ENCODE results near the gene CDY2B.
"Not testable (repeated sequence)": the region's sequence is repeated elsewhere in the genome, so short reads cannot be mapped to it uniquely, and the experiment has no call there.

Gene CDY2B, protein sequence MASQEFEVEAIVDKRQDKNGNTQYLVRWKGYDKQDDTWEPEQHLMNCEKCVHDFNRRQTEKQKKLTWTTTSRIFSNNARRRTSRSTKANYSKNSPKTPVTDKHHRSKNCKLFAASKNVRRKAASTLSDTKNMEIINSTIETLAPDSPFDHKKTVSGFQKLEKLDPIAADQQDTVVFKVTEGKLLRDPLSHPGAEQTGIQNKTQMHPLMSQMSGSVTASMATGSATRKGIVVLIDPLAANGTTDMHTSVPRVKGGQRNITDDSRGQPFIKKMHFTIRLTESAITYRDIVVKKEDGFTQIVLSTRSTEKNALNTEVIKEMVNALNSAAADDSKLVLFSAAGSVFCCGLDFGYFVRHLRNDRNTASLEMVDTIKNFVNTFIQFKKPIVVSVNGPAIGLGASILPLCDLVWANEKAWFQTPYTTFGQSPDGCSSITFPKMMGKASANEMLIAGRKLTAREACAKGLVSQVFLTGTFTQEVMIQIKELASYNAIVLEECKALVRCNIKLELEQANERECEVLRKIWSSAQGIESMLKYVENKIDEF

GRCh38 chrY:17880120-17880519 lies at the start of gene CDY2B:
TSS of gene CDY2B (minus strand) at chrY:17880220. CDS start at chrY:17879892, 328 bp downstream.
- in situ Hi-C loops (cut with MboI; ENCODE audit: low sequenced_read_pairs, unreplicated experiment); DNase-seq (ENCODE audit: low spot score): not testable (repeated sequence)

- in situ Hi-C loops (cut with MboI; ENCODE audit: low sequenced_read_pairs, unreplicated experiment); DNase-seq (ENCODE audit: low spot score): not testable (repeated sequence)
These were observed 28.0 kb upstream of the CDY2B start for GRCh38 chrY:17908009-17908408.

GRCh38 chrY:17907351-17907750 lies 27.3 kb upstream of the CDY2B start:
- in situ Hi-C loops (cut with MboI; ENCODE audit: low sequenced_read_pairs, unreplicated experiment); DNase-seq (ENCODE audit: low spot score): not testable (repeated sequence)

DNA sequence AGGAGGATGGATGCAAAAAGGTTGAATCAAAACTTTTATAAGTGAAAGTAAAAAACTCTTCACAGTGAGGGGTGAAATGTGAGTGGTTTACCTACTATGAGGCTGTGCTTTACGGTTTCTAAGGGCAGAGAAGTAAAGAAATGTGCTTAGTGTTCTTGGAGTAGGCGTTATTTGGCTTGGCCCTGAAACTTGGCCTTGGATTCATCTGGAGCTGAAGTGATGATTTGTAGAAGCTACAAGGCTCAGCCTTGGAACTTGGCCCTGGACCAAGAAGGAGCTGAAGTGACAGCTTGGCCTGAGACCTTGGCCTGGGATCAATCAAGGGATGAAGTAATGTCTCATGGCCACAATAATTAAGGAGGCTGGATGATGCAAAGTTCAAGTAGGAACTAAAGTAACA lies 1.7 kb upstream of the CDY2B start:
- in situ Hi-C loops (cut with MboI; ENCODE audit: low sequenced_read_pairs, unreplicated experiment); DNase-seq (ENCODE audit: low spot score): not testable (repeated sequence)

- in situ Hi-C loops (cut with MboI; ENCODE audit: low sequenced_read_pairs, unreplicated experiment); DNase-seq (ENCODE audit: low spot score): not testable (repeated sequence)
These were observed 3.3 kb downstream of the CDY2B start for GRCh38 chrY:17876767-17877166.

DNA sequence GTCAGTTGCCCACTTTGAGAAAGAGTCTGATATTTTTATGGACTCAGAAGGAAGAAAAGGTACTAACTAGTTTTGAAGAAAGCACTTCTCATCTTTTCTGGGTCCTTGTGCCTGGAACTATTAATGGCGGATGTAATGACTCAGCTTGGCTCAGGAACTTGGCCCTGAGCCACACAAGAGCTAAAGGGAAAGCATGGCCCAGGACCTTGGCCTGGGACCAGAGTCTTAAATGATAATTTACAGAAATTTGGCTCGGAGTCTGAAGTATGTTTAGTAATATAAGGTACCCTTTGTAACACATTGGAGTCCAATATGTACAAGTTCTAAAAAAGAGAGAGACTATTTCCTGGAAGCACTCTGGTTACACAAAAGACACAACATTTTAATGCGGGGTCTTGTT lies 4.6 kb downstream of the CDY2B start:
- in situ Hi-C loops (cut with MboI; ENCODE audit: low sequenced_read_pairs, unreplicated experiment), result not testable (repeated sequence)

DNA sequence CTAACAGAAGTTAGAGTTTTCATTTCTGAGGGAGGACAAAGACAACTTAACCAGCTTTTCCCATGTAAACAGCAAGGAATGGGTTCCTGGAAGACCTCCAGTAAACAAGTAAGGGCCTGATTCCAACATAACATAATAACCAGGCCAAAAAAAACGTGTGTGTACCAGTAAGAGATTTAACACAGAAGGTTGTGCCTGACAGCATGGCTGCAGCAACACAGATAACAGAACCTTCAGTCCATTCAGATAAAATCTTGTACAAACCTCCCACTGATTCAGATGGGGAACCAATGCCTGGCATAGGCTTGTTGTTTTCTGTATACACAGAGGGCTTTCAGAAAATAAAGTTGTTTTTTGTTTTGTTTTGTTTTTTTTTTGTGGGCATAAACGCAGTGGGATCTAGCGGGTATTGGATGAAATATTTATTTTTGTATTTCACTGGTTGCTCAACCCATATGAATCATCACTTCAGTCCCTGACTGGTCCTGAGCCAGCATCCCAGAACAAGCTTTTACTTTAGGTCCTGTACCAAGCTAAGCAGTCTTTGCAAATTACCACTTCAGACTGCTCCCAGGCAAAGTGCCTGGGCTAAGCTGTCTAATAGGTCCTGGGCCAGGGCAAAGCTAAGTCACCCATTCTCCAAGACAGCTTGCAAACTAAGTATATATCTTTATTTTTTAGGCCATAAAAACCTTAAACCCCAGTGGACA lies 8.7 kb downstream of the CDY2B start:
- DNase-seq (ENCODE audit: low spot score); in situ Hi-C loops (cut with MboI; ENCODE audit: low sequenced_read_pairs, unreplicated experiment): not testable (repeated sequence)

More for the DNA sequence above, 4.6 kb downstream of the CDY2B start:
- DNase-seq (ENCODE audit: low spot score), result not testable (repeated sequence)

DNA sequence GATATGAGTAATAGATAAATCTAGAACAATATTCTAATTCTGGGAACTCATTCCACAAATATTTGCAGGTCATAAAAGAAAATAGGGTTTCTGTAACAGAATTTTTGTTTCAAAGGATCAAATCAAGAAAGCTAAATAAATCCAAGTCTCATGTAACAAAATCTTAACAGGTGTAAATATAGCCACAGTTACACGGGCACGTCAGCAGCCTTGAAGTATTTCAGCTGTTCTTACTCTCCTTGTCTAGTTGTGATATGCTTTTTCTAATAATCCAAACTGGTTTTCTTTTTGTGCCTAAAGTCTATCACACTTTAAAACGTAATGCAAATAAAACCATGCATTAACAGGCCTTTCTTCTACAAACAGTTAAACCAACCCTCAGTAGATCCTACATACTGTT lies 9.3 kb downstream of the CDY2B start:
- in situ Hi-C loops (cut with MboI; ENCODE audit: low sequenced_read_pairs, unreplicated experiment); DNase-seq (ENCODE audit: low spot score): not testable (repeated sequence)

GRCh38 chrY:17867850-17868249 lies 12.2 kb downstream of the CDY2B start:
- in situ Hi-C loops (cut with MboI; ENCODE audit: low sequenced_read_pairs, unreplicated experiment); DNase-seq (ENCODE audit: low spot score): not testable (repeated sequence)

DNA sequence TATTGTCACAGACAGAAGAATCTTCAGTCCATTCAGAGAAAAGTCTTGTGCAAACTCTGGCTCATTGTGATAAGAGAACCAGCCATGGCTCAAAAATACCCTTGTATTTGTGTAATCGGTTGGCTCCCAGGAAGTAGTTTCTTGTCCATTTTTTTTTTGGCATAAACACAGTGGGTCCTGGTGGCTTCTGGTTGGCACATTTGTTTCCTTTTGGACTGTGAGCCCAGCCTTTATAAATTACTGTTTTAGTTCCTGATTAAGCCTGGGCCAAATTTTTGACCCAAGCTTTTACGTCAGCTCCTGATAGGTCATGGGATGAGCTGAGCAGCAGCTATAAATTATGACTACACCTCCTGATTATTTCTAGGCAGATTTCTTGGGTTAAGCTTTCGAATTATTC lies 19.4 kb downstream of the CDY2B start:
- DNase-seq (ENCODE audit: low spot score); in situ Hi-C loops (cut with MboI; ENCODE audit: low sequenced_read_pairs, unreplicated experiment): not testable (repeated sequence)

DNA sequence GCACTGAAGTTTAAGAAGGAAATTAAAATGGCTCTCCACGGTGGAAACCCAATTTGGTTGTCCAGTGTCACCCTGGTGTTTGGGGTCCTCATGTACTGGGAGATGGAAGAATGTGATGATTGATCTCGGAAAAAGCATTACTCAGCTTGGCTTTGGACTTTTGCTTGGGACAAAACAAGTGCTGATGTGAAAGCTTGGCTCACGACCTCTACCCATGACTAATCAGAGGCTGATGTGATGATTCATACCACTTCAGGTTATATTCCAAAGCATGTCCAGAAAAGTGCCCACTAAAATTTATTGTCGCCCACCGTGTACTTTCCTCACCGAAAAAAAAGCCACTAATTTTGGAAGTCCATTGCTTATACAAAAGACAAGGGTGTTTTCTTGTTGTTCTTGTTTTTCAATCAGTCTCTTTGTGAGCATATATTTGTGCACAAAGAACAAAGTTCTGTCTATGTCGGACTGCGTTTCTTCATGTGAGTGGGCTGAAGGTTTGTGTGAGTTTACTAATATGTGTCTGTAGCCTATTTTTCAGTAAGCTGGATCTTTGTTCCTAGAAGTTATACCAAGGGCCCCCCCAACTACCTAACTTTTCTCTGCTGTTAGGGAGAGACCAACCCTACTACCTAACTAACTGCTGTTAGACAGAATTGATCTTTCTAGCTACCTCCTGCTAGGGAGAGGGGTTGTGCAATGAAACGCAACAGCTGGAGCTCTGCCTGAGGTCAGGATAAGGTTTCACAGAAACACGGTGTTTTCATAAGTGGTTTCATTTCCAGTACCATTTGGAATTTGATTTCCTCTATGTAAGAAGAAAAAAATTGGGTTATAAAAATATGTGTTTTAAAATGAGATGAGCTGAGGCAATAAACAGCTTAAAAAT lies 22.8 kb downstream of the CDY2B start:
- in situ Hi-C loops (cut with MboI; ENCODE audit: low sequenced_read_pairs, unreplicated experiment); DNase-seq (ENCODE audit: low spot score): not testable (repeated sequence)

GRCh38 chrY:17856508-17856907 lies 23.5 kb downstream of the CDY2B start:
- DNase-seq (ENCODE audit: low spot score); in situ Hi-C loops (cut with MboI; ENCODE audit: low sequenced_read_pairs, unreplicated experiment): not testable (repeated sequence)

DNA sequence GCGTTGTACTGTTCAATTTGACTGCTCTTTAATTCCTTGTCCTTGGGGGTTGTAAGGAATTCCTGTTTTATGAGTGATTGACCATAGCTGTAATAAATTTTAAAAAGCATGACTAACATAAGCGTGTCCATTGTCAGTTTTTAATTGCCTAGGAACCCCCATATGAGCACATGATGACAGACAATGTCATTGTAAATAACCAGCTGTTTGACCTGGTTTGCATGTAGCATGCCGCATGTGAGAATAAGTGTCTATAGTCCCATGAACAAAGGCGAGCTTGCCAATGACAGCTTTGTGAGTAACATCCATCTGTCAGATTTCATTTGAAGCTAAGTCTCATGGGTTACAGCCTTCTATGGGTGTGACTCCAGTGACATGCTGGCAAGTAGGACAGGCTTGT lies 30.9 kb downstream of the CDY2B start:
- DNase-seq (ENCODE audit: low spot score); in situ Hi-C loops (cut with MboI; ENCODE audit: low sequenced_read_pairs, unreplicated experiment): not testable (repeated sequence)

- DNase-seq (ENCODE audit: low spot score); in situ Hi-C loops (cut with MboI; ENCODE audit: low sequenced_read_pairs, unreplicated experiment): not testable (repeated sequence)
These were observed 47.9 kb downstream of the CDY2B start for GRCh38 chrY:17832149-17832548.

Data from GM13976 (cell line).